ENCODE data around the gene CAMK1D.

DNA sequence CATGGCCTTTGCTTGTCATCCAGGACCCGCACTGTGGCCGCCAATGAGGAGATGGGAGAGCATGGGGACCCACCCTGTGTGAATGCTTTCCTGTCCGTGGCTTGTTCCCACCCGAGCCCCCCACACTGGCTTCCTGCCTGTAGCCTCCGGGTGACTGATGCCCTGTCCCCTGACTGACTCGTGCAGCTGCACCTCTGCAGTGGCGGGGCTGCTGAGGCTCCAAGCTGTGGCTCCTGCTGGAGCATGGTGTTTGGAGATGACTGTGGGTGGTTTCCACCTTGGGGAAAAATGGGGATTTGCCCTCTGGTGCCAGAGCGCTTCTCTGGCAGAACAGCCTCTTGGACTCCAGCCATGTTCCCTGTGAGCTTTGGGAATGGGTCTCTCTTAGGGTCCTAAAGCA is 2.1 kb downstream of the CAMK1D start:
- TF ChIP-seq CTCF (IDR thresholded peaks at IDR 0.05): no peak
- no peak for TF ChIP-seq POLR2A (IDR thresholded peaks at IDR 0.05)
